K562 (cell line): ENCODE results near the gene SNAPC2. TPM values are rescaled to one million over a fixed set of nuclear protein-coding genes. Genes with fewer than 3 reads are reported as not detected.

ENCODE experiments used
- ATAC-seq: fragments of 200-7000 bp; cut with Tn5 transposase; 3 replicates; pipeline ENCODE4 v1.9.1; 2020; ENCODE audit warnings: moderate library complexity
- BruUV-seq: library from RNA; stranded (reverse); fragments of 400-500 nt; replicated peaks from 2 replicates; lab custom pipeline; 2021; lab: Mats Ljungman, UMichigan
- CTCF ChIA-PET: fragments of 300-600 bp; formaldehyde crosslinking; extraction: SDS; loops from one replicate; lab custom pipeline; 2021; ENCODE audit warnings: low intra/inter-chr PET ratio; lab: Yijun Ruan, JAX
- POLR2A ChIA-PET: fragments of 300-600, 350-650 bp; sonication (Branson Sonifier 250); formaldehyde crosslinking; extraction: SDS; loops from one replicate; lab custom pipeline; 2021; ENCODE audit warnings: antibody characterized with exemption, inconsistent platforms; lab: Yijun Ruan, JAX
- DNase-seq, 4 experiments: peaks; one replicate each; pipeline versions ENCODE4 v3.0.0 to v3.0.0-alpha.2; 2011 to 2018; ENCODE audit warnings: low spot score in 3 of 4, mixed read lengths in 3 of 4; ENCODE audit errors: extremely low read depth in 1 of 4
- FAIRE-seq: peaks from 2 replicates; lab custom pipeline; 2011; peaks lifted over from hg19 to GRCh38; lab: Jason Lieb, UNC
- H2AFZ ChIP-seq: 2 replicates; pipeline ENCODE4 v1.6.0; 2011; ENCODE audit warnings: low read depth, low read length, control low read depth, inconsistent platforms
- H3K27ac ChIP-seq: fragments of 200-600 bp; 3 replicates; pipeline ENCODE4 v1.8.0; 2011; ENCODE audit warnings: low read depth, mild to moderate bottlenecking, control low read depth, inconsistent platforms, low read length, moderate library complexity, mixed read lengths; ENCODE audit errors: extremely low read depth
- H3K27me3 ChIP-seq, 2 experiments: fragments of 300-600 bp in 1 of 2; 2 replicates in 1 of 2; 3 replicates in 1 of 2; pipeline versions ENCODE4 v1.6.0 to v1.8.0; 2011; ENCODE audit warnings: inconsistent platforms in 2 of 2, low read length in 2 of 2, mild to moderate bottlenecking in 1 of 2, mixed read lengths in 1 of 2, moderate library complexity in 1 of 2; ENCODE audit not compliant: control insufficient read depth in 2 of 2, insufficient read depth in 2 of 2
- H3K36me3 ChIP-seq: fragments of 300-600 bp; 3 replicates; pipeline ENCODE4 v1.8.0; 2011; ENCODE audit warnings: mild to moderate bottlenecking, low read length, inconsistent platforms; ENCODE audit not compliant: control insufficient read depth, insufficient read depth
- H3K4me1 ChIP-seq, 2 experiments: fragments of 200-600 bp in 1 of 2; replicated peaks in 1 of 2; 2 replicates in 1 of 2; 3 replicates in 1 of 2; pipeline versions ENCODE4 v1.5.1 to v1.8.0; 2011; ENCODE audit warnings: inconsistent platforms in 2 of 2, low read length in 2 of 2, mild to moderate bottlenecking in 1 of 2, mixed read lengths in 1 of 2, moderate library complexity in 1 of 2; ENCODE audit not compliant: control insufficient read depth in 2 of 2, insufficient read depth in 2 of 2
- H3K4me2 ChIP-seq: 2 replicates; pipeline ENCODE4 v1.6.1; 2011; ENCODE audit warnings: low read length, control low read depth, inconsistent platforms, mixed read lengths; ENCODE audit not compliant: insufficient read depth
- H3K4me3 ChIP-seq: fragments of 200-600 bp; sonication (generic), shearing (Covaris generic); 2 replicates; pipeline ENCODE4 v1.5.1; 2016; ENCODE audit warnings: control low read depth, inconsistent platforms
- H3K79me2 ChIP-seq: fragments of 200-600 bp; 3 replicates; pipeline ENCODE4 v1.8.0; 2011; ENCODE audit warnings: low read length, inconsistent platforms; ENCODE audit not compliant: control insufficient read depth, insufficient read depth
- H3K9ac ChIP-seq, 2 experiments: 2 replicates each; pipeline versions ENCODE4 v1.6.0 to v1.6.1; 2011; ENCODE audit warnings: low read depth in 2 of 2, low read length in 2 of 2, control low read depth in 1 of 2, inconsistent platforms in 1 of 2, mild to moderate bottlenecking in 1 of 2, mixed read lengths in 1 of 2; ENCODE audit not compliant: insufficient read depth in 1 of 2
- H3K9me1 ChIP-seq: one replicate; pipeline ENCODE4 v1.6.0; 2011; ENCODE audit warnings: inconsistent platforms, mild to moderate bottlenecking, low read length, moderate library complexity; ENCODE audit not compliant: control insufficient read depth, insufficient read depth
- H3K9me3 ChIP-seq: replicated peaks from 2 replicates; pipeline ENCODE4 v1.5.1; 2011; ENCODE audit warnings: low read depth, low read length, inconsistent platforms; ENCODE audit not compliant: control insufficient read depth, insufficient read depth
- H4K20me1 ChIP-seq: replicated peaks from 2 replicates; pipeline ENCODE4 v1.6.1; 2011; ENCODE audit warnings: low read length, inconsistent platforms, mixed read lengths; ENCODE audit not compliant: control insufficient read depth, insufficient read depth
- EHMT2 ChIP-seq: fragments of 450-650 bp; IDR thresholded peaks from 2 replicates; pipeline ENCODE4 v1.6.1; 2018; ENCODE audit warnings: antibody characterized with exemption
- GTF2F1 ChIP-seq: IDR thresholded peaks from 2 replicates; pipeline ENCODE4 v1.6.1; 2011; ENCODE audit warnings: low read depth, low read length, improper control_type of control experiment
- HCFC1 ChIP-seq: IDR thresholded peaks from 2 replicates; pipeline ENCODE4 v1.6.1; 2012; ENCODE audit warnings: low read depth, low read length, improper control_type of control experiment
- KDM4B ChIP-seq, 2 experiments: fragments of 450-650 bp in 1 of 2; sonication (generic) in 1 of 2; IDR thresholded peaks; 2 replicates each; pipeline ENCODE4 v1.6.1; 2016 to 2017; ENCODE audit warnings: borderline replicate concordance in 2 of 2, antibody characterized with exemption in 1 of 2, low read depth in 1 of 2, mild to moderate bottlenecking in 1 of 2
- L3MBTL2 ChIP-seq: fragments of 450-650 bp; IDR thresholded peaks from 2 replicates; pipeline ENCODE4 v1.6.1; 2016; ENCODE audit warnings: mild to moderate bottlenecking, moderate library complexity
- NFYB ChIP-seq: IDR thresholded peaks from 2 replicates; pipeline ENCODE4 v1.6.1; 2011; ENCODE audit warnings: mild to moderate bottlenecking, moderate library complexity; ENCODE audit not compliant: insufficient read length; ENCODE audit errors: extremely low read depth
- NUFIP1 ChIP-seq: fragments of 450-650 bp; IDR thresholded peaks from 2 replicates; pipeline ENCODE4 v1.6.1; 2018; ENCODE audit not compliant: partially characterized antibody
- PHB2 ChIP-seq: fragments of 450-650 bp; IDR thresholded peaks from 2 replicates; pipeline ENCODE4 v1.6.1; 2017; ENCODE audit warnings: low read depth
- POLR2H ChIP-seq: IDR thresholded peaks from 2 replicates; pipeline ENCODE4 v1.6.1; 2016; ENCODE audit warnings: missing genetic modification characterization, low read depth, mild to moderate bottlenecking, control low read depth, missing compliant biosample characterization, moderate library complexity
- RFX1 ChIP-seq: fragments of 450-650 bp; IDR thresholded peaks from 2 replicates; pipeline ENCODE4 v1.6.1; 2016; ENCODE audit warnings: mild to moderate bottlenecking, moderate library complexity
- ZFP91 ChIP-seq: sonication (generic); formaldehyde crosslinking; IDR thresholded peaks from 2 replicates; pipeline ENCODE4 v1.8.0; 2022; ENCODE audit warnings: mild to moderate bottlenecking, missing genetic modification reagents
- ZNF512 ChIP-seq: IDR thresholded peaks from 2 replicates; pipeline ENCODE4 v1.6.1; 2016; ENCODE audit warnings: missing genetic modification characterization, missing compliant biosample characterization
- ZNF695 ChIP-seq: fragments of 450-650 bp; formaldehyde crosslinking; IDR thresholded peaks from 2 replicates; pipeline ENCODE4 v1.4.0; 2020; ENCODE audit warnings: mild to moderate bottlenecking, moderate library complexity
- ZSCAN29 ChIP-seq: fragments of 450-650 bp; IDR thresholded peaks from 2 replicates; pipeline ENCODE4 v1.6.1; 2017
- WGBS: fragments of 100-300 bp; shearing (Covaris generic); methylation state at CpG from one replicate; pipeline ENCODE4 v1.1.6; 2016; ENCODE audit warnings: low coverage, mixed read lengths; ENCODE audit not compliant: insufficient coverage; ENCODE audit errors: missing lambda C conversion rate; 5-methylcytosine and 5-hydroxymethylcytosine counted together
- in situ Hi-C: fragments of 300-500 bp; cut with MboI; formaldehyde crosslinking; loops from 4 replicates; pipeline ENCODE4 v1.15.0; 2018; ENCODE audit warnings: inconsistent platforms, mixed read lengths
- intact Hi-C: fragments of 100-400 bp; cut with micrococcal nuclease; formaldehyde crosslinking; loops from 2 replicates; pipeline ENCODE4 v1.14.2; 2022
- polyA plus RNA-seq, 8 experiments: library from polyadenylated mRNA; depleted of rRNA in 4 of 8; stranded (reverse) in 5 of 8; unstranded in 3 of 8; fragments of >200 nt; fragmentation: Nextera tagmentation in 2 of 8; fragmentation: Illumina TruSeq in 1 of 8; extraction: Ambion mirVana in 2 of 8; extraction: Trizol in 1 of 8; gene quantifications; 2 replicates each; pipeline versions ENCODE4 v1.2.1 to v1.2.3, GENCODE V29; 2011 to 2014; ENCODE audit warnings: inconsistent platforms in 1 of 8, missing spikeins in 1 of 8
- total RNA-seq, 7 experiments: library from RNA; depleted of rRNA in 6 of 7; stranded (reverse); fragments of >200 nt in 6 of 7; fragmentation: Illumina TruSeq in 2 of 7; extraction: Trizol in 2 of 7; gene quantifications; 2 replicates each; pipeline versions ENCODE4 v1.2.1 to v1.2.3, GENCODE V29; 2011 to 2021; ENCODE audit warnings: low replicate concordance in 1 of 7
- TF ChIP-seq, protein P1 (sequence below): fragments of 250-450 bp; sonication (Bioruptor Pico); IDR thresholded peaks from 2 replicates; pipeline ENCODE4 v1.8.0; 2021; ENCODE audit warnings: moderate library complexity, mild to moderate bottlenecking, inconsistent platforms
- TF ChIP-seq, protein P2 (sequence below): fragments of 450-650 bp; formaldehyde crosslinking; IDR thresholded peaks from 2 replicates; pipeline ENCODE4 v1.4.0; 2022; ENCODE audit warnings: missing genetic modification characterization

SNAPC2 gene
- total and polyA plus RNA-seq, 9 of the 15 experiments (the other 6 are each of a cell fraction or from before 2014, with no cell fraction given): 0.59 to 45.1 (median 15.3) TPM

DNA sequence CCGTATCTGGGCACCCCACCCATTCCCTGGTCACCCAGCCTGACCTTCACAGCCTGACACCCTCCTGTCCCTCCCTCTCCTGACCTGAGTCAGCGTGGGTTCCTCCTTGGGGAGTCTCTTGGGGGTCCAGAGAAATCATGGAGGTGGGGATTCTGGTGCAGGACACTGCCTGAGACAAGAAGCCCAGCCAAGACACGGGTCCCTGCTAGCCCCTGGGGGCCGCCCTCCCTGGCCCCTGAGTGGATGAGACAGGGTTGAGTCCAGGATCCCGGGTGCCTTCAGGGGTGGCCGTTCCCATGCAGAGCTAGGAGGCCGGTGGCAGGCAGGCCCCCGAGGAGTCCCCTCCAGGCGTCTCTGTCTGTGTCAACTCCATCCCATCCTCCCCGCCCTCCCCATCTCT lies 14.9 kb upstream of the SNAPC2 start:
- POLR2A ChIA-PET: no interaction called here
- peak overlapping the region; percentile 96; the same call in 1 of the 2 replicates for H3K4me3 ChIP-seq
- intact Hi-C loops (no loop called here), in situ Hi-C loops (no loop called here)
- H3K36me3 ChIP-seq: peaks cover 43% of the 10 kb centered on the region; the same call in 2 of the 3 replicates
- H3K4me1 ChIP-seq: peaks cover 13 to 72% of the 10 kb centered on the region in 2 experiments; a peak in 4 of 5 replicates
- peak overlapping the region; percentile 96 for H3K4me2 ChIP-seq
- DNase-seq (no peak), ATAC-seq (no peak), FAIRE-seq (no peak)
- H3K27me3 ChIP-seq: no peaks in the 10 kb centered on the region
- H3K9ac ChIP-seq: peak overlapping the region; percentile 95 to 96
- no peaks in the 10 kb centered on the region for H4K20me1 ChIP-seq
- no TSS peak for BruUV-seq
- H2AFZ ChIP-seq: no peak overlapping the region
- CTCF ChIA-PET: no interaction called here
- peaks cover 7% of the 10 kb centered on the region for H3K9me1 ChIP-seq
- peak overlapping the region; percentile 95 for H3K27ac ChIP-seq
- WGBS: 60% methylated on average over 7 of the region's 10 CpGs
- peaks cover 57% of the 10 kb centered on the region for H3K79me2 ChIP-seq
- H3K9me3 ChIP-seq: no peaks in the 10 kb centered on the region
- TF ChIP-seq POLR2H (tag) (no peak), PHB2 (no peak), NUFIP1 (no peak), ZNF695 (CRISPR knock-in tag) (no peak), ZFP91 (CRISPR knock-in tag) (no peak), RFX1 (no peak), NFYB (no peak), KDM4B (IDR thresholded peaks at IDR 0.05; ENCODE audit: borderline replicate concordance in 2 of 2, low read depth in 1 of 2) (no peak), EHMT2 (no peak), GTF2F1 (no peak), L3MBTL2 (no peak), ZNF512 (tag) (no peak), HCFC1 (no peak), ZSCAN29 (no peak)
- TF ChIP-seq, protein P1, sequence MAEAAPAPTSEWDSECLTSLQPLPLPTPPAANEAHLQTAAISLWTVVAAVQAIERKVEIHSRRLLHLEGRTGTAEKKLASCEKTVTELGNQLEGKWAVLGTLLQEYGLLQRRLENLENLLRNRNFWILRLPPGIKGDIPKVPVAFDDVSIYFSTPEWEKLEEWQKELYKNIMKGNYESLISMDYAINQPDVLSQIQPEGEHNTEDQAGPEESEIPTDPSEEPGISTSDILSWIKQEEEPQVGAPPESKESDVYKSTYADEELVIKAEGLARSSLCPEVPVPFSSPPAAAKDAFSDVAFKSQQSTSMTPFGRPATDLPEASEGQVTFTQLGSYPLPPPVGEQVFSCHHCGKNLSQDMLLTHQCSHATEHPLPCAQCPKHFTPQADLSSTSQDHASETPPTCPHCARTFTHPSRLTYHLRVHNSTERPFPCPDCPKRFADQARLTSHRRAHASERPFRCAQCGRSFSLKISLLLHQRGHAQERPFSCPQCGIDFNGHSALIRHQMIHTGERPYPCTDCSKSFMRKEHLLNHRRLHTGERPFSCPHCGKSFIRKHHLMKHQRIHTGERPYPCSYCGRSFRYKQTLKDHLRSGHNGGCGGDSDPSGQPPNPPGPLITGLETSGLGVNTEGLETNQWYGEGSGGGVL: no peak
- TF ChIP-seq, protein P2, sequence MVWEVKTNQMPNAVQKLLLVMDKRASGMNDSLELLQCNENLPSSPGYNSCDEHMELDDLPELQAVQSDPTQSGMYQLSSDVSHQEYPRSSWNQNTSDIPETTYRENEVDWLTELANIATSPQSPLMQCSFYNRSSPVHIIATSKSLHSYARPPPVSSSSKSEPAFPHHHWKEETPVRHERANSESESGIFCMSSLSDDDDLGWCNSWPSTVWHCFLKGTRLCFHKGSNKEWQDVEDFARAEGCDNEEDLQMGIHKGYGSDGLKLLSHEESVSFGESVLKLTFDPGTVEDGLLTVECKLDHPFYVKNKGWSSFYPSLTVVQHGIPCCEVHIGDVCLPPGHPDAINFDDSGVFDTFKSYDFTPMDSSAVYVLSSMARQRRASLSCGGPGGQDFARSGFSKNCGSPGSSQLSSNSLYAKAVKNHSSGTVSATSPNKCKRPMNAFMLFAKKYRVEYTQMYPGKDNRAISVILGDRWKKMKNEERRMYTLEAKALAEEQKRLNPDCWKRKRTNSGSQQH (CRISPR knock-in tag): no peak
